IMR-90 (cell line): Measurements from ENCODE around the gene IGFBP5. TPM values are rescaled to one million over a fixed set of nuclear protein-coding genes. Genes with fewer than 3 reads are reported as not detected.
A peak's percentile ranks its signal among the peaks of the same experiment; 100 is the strongest.

Source experiments
- ATAC-seq: fragments of 200-7000 bp; cut with Tn5 transposase; 2 replicates; pipeline ENCODE4 v1.9.1; 2020; ENCODE audit warnings: low read depth, mild to moderate bottlenecking, moderate library complexity
- BruUV-seq: library from RNA; stranded (reverse); fragments of 400-500 nt; replicated peaks from 2 replicates; lab custom pipeline; 2021; lab: Mats Ljungman, UMichigan
- CTCF ChIA-PET: fragments of 300-600 bp; formaldehyde crosslinking; extraction: SDS; loops from one replicate; lab custom pipeline; 2021; ENCODE audit warnings: antibody characterized with exemption; lab: Yijun Ruan, JAX
- POLR2A ChIA-PET: fragments of 300-600 bp; sonication (Branson Sonifier 250); formaldehyde crosslinking; loops from one replicate; lab custom pipeline; 2022; ENCODE audit warnings: antibody characterized with exemption; ENCODE audit not compliant: unreplicated experiment; lab: Charles Lee
- DNase-seq: peaks from one replicate; pipeline ENCODE4 v3.0.0; 2013
- H2AFZ ChIP-seq: replicated peaks from 2 replicates; pipeline ENCODE3; 2013; ENCODE audit warnings: low read length, mild to moderate bottlenecking; ENCODE audit not compliant: poor library complexity
- H2AK5ac ChIP-seq: 2 replicates; pipeline ENCODE4 v1.6.1; 2013; ENCODE audit warnings: low read depth, low read length, inconsistent platforms
- H2AK9ac ChIP-seq: replicated peaks from 2 replicates; pipeline ENCODE3; 2013; ENCODE audit warnings: mild to moderate bottlenecking, low read depth, low read length, moderate library complexity; ENCODE audit not compliant: poor library complexity
- H2BK120ac ChIP-seq: 2 replicates; pipeline ENCODE4 v1.6.1; 2013; ENCODE audit warnings: low read depth, low read length, inconsistent platforms
- H2BK15ac ChIP-seq: 3 replicates; pipeline ENCODE4 v1.6.1; 2013; ENCODE audit warnings: low read depth, low read length, inconsistent platforms
- H2BK20ac ChIP-seq: 2 replicates; pipeline ENCODE4 v1.6.1; 2013; ENCODE audit warnings: low read depth, mild to moderate bottlenecking, inconsistent platforms, low read length, moderate library complexity
- H2BK5ac ChIP-seq: 2 replicates; pipeline ENCODE4 v1.6.1; 2013; ENCODE audit warnings: mild to moderate bottlenecking, low read depth, low read length, inconsistent platforms; ENCODE audit not compliant: poor library complexity, severe bottlenecking
- H3K14ac ChIP-seq: replicated peaks from 2 replicates; pipeline ENCODE4 v1.6.1; 2013; ENCODE audit warnings: low read depth, low read length, inconsistent platforms
- H3K18ac ChIP-seq: 2 replicates; pipeline ENCODE4 v1.6.1; 2013; ENCODE audit warnings: low read depth, low read length, control low read depth
- H3K23ac ChIP-seq: 2 replicates; pipeline ENCODE4 v1.6.1; 2013; ENCODE audit warnings: low read depth, low read length, inconsistent platforms
- H3K27ac ChIP-seq: 2 replicates; pipeline ENCODE4 v1.5.1; 2013; ENCODE audit warnings: mild to moderate bottlenecking, control low read depth, low read length; ENCODE audit not compliant: insufficient read depth
- H3K27me3 ChIP-seq: 2 replicates; pipeline ENCODE4 v1.6.1; 2013; ENCODE audit warnings: low read length; ENCODE audit not compliant: control insufficient read depth, insufficient read depth
- H3K36me3 ChIP-seq: 2 replicates; pipeline ENCODE4 v1.6.1; 2013; ENCODE audit warnings: low read length, mixed read lengths; ENCODE audit not compliant: control insufficient read depth, insufficient read depth
- H3K4ac ChIP-seq: 2 replicates; pipeline ENCODE4 v1.6.1; 2013; ENCODE audit warnings: low read depth, low read length, inconsistent platforms
- H3K4me1 ChIP-seq: 2 replicates; pipeline ENCODE4 v1.6.1; 2013; ENCODE audit warnings: low read length, mixed read lengths; ENCODE audit not compliant: control insufficient read depth, insufficient read depth
- H3K4me2 ChIP-seq: 2 replicates; pipeline ENCODE4 v1.6.1; 2013; ENCODE audit warnings: low read depth, mild to moderate bottlenecking, control low read depth, low read length, moderate library complexity
- H3K4me3 ChIP-seq: 2 replicates; pipeline ENCODE4 v1.5.1; 2013; ENCODE audit warnings: low read depth, mild to moderate bottlenecking, control low read depth, low read length, moderate library complexity; ENCODE audit not compliant: insufficient read depth
- H3K56ac ChIP-seq: 2 replicates; pipeline ENCODE4 v1.6.1; 2013; ENCODE audit warnings: low read length, inconsistent platforms; ENCODE audit not compliant: insufficient read depth; ENCODE audit errors: extremely low read depth
- H3K79me1 ChIP-seq, 2 experiments: 2 replicates each; pipeline ENCODE4 v1.6.1; 2013; ENCODE audit warnings: low read length in 2 of 2, inconsistent platforms in 1 of 2, low read depth in 1 of 2
- H3K9ac ChIP-seq: 2 replicates; pipeline ENCODE4 v1.6.1; 2013; ENCODE audit warnings: low read depth, low read length, control low read depth
- H3K9me1 ChIP-seq: 2 replicates; pipeline ENCODE4 v1.6.1; 2013; ENCODE audit warnings: low read length, inconsistent platforms; ENCODE audit not compliant: insufficient read depth
- H3K9me3 ChIP-seq: 2 replicates; pipeline ENCODE4 v1.6.1; 2013; ENCODE audit warnings: low read length; ENCODE audit not compliant: control insufficient read depth, insufficient read depth
- H4K20me1 ChIP-seq: 2 replicates; pipeline ENCODE4 v1.6.1; 2013; ENCODE audit warnings: low read length, inconsistent platforms; ENCODE audit not compliant: insufficient read depth
- H4K5ac ChIP-seq: 2 replicates; pipeline ENCODE4 v1.6.1; 2013; ENCODE audit warnings: mild to moderate bottlenecking, low read depth, low read length, control low read depth
- H4K8ac ChIP-seq, 2 experiments: 2 replicates each; pipeline ENCODE4 v1.6.1; 2013; ENCODE audit warnings: low read depth in 2 of 2, low read length in 2 of 2, control low read depth in 1 of 2, inconsistent platforms in 1 of 2
- H4K91ac ChIP-seq: 2 replicates; pipeline ENCODE4 v1.6.1; 2013; ENCODE audit warnings: low read depth, low read length, inconsistent platforms; ENCODE audit not compliant: insufficient read depth
- BHLHE40 ChIP-seq: fragments of 150-350 bp; IDR thresholded peaks from 2 replicates; pipeline ENCODE4 v1.6.1; 2016; ENCODE audit warnings: mild to moderate bottlenecking, low read depth, low read length
- CEBPB ChIP-seq: IDR thresholded peaks from 2 replicates; pipeline ENCODE4 v1.6.1; 2012; ENCODE audit warnings: low read depth, low read length, improper control_type of control experiment
- CHD1 ChIP-seq: IDR thresholded peaks from 2 replicates; pipeline ENCODE4 v1.6.1; 2012; ENCODE audit warnings: low read depth, low read length, improper control_type of control experiment
- FOS ChIP-seq: fragments of 150-350 bp; IDR thresholded peaks from 2 replicates; pipeline ENCODE4 v1.6.1; 2016; ENCODE audit warnings: low read depth, low read length
- MAFK ChIP-seq: IDR thresholded peaks from 2 replicates; pipeline ENCODE4 v1.6.1; 2012; ENCODE audit warnings: low read depth, low read length, improper control_type of control experiment
- MAZ ChIP-seq: IDR thresholded peaks from 2 replicates; pipeline ENCODE4 v1.6.1; 2012; ENCODE audit warnings: low read depth, mild to moderate bottlenecking, low read length, improper control_type of control experiment, moderate library complexity, borderline replicate concordance
- MXI1 ChIP-seq: IDR thresholded peaks from 2 replicates; pipeline ENCODE4 v1.6.1; 2012; ENCODE audit warnings: low read depth, mild to moderate bottlenecking, low read length, moderate library complexity, borderline replicate concordance
- NFE2L2 ChIP-seq: fragments of 150-350 bp; IDR thresholded peaks from 2 replicates; pipeline ENCODE4 v1.6.1; 2016; ENCODE audit warnings: low read depth, mild to moderate bottlenecking, low read length
- RAD21 ChIP-seq: IDR thresholded peaks from 2 replicates; pipeline ENCODE4 v1.6.1; 2012; ENCODE audit warnings: low read length, improper control_type of control experiment
- RCOR1 ChIP-seq: IDR thresholded peaks from 2 replicates; pipeline ENCODE4 v1.6.1; 2012; ENCODE audit warnings: mild to moderate bottlenecking, low read length, improper control_type of control experiment; ENCODE audit not compliant: insufficient replicate concordance
- RFX5 ChIP-seq: IDR thresholded peaks from 2 replicates; pipeline ENCODE4 v1.8.0; 2012; ENCODE audit warnings: low read depth, mild to moderate bottlenecking, low read length, moderate library complexity
- SMC3 ChIP-seq: fragments of 150-350 bp; IDR thresholded peaks from 2 replicates; pipeline ENCODE4 v1.6.1; 2016; ENCODE audit warnings: low read depth, mild to moderate bottlenecking, antibody characterized with exemption, low read length, moderate library complexity
- WGBS, 2 experiments: methylation state at CpG; one replicate each; pipeline versions ENCODE4 v1.1.5 to v1.1.7; 2013; ENCODE audit warnings: missing lambda C conversion rate in 2 of 2; ENCODE audit not compliant: insufficient read length in 1 of 2; ENCODE audit errors: extremely low coverage in 2 of 2; 5-methylcytosine and 5-hydroxymethylcytosine counted together
- dilution Hi-C: fragments of 300-500 bp; cut with HindIII; formaldehyde crosslinking; loops from one replicate; pipeline ENCODE4 v1.14.3; 2018; ENCODE audit warnings: low sequenced_read_pairs; ENCODE audit not compliant: unreplicated experiment
- in situ Hi-C: fragments of 300-500 bp; cut with MboI; formaldehyde crosslinking; loops from 3 replicates; pipeline ENCODE4 v1.14.3; 2019; ENCODE audit warnings: low sequenced_read_pairs, inconsistent platforms, mixed read lengths
- intact Hi-C: fragments of 100-400 bp; cut with micrococcal nuclease; formaldehyde crosslinking; loops from 2 replicates; pipeline ENCODE4 v1.10.0; 2022
- polyA plus RNA-seq, 3 experiments: library from polyadenylated mRNA; depleted of rRNA; stranded (reverse); fragments of >200 nt; gene quantifications; 2 replicates each; pipeline ENCODE4 v1.2.3, GENCODE V29; 2012; ENCODE audit warnings: low replicate concordance in 1 of 3
- total RNA-seq: library from RNA; depleted of rRNA; stranded (reverse); fragments of >200 nt; gene quantifications from 2 replicates; pipeline ENCODE4 v1.2.3, GENCODE V29; 2012
- TF ChIP-seq, protein P1 (sequence below): conservative IDR thresholded peaks from 2 replicates; pipeline ENCODE4 v1.5.1; 2012; ENCODE audit warnings: mild to moderate bottlenecking, low read depth, low read length, improper control_type of control experiment
- TF ChIP-seq, protein P2 (sequence below): fragments of 150-350 bp; IDR thresholded peaks from 2 replicates; pipeline ENCODE4 v1.6.1; 2016; ENCODE audit warnings: low read depth, mild to moderate bottlenecking, low read length, moderate library complexity, borderline replicate concordance
- TF ChIP-seq, protein P3 (sequence below): fragments of 150-350 bp; IDR thresholded peaks from 2 replicates; pipeline ENCODE4 v1.6.1; 2017; ENCODE audit warnings: mild to moderate bottlenecking, antibody characterized with exemption, low read length, low read depth

The IGFBP5 gene
- total and polyA plus RNA-seq, 2 of the 4 experiments (the other 2 are of a cell fraction): 392 to 1,339 TPM

DNA sequence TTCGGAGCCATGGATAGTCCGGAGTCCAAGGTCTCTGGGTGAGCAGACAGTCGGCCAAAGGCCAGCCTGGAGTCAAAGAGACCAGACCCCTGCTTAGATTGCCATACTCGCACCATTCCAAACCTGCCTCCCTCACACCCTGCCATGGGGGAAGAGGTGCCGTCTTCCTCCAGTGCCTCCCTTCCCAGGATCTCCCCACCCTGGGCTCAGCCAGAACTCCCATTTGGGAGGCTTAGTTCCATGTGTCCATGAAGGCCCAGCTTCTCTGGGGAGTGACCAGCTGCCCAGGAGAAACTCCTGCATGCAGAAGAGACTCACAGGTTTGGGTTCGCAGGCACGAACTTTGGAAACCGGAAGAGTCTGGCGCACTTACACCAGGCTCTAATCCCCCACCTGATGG, 21.7 kb downstream of the IGFBP5 start:
- H3K79me1 ChIP-seq: peaks cover 0 to 23% of the 10 kb centered on the region in 2 experiments; a peak in 2 of 4 replicates
- peak overlapping the region; percentile 64 for H2AFZ ChIP-seq
- H3K27ac ChIP-seq: peak overlapping the region; percentile 2; the same call in 1 of the 2 replicates
- no peak overlapping the region for H3K56ac ChIP-seq
- in situ Hi-C loops (no loop called here), dilution Hi-C loops (loop anchor here (25.0 kb wide), 1 partner anchor 161 kb away; no protein-coding TSS in a partner anchor), intact Hi-C loops (no loop called here)
- no peak overlapping the region for H3K23ac ChIP-seq
- H2AK5ac ChIP-seq: no peak overlapping the region
- no peak overlapping the region for H3K9ac ChIP-seq
- no peak overlapping the region for H4K8ac ChIP-seq
- no peak overlapping the region for H3K4ac ChIP-seq
- no peak for ATAC-seq
- DNase-seq: no peak
- no peaks in the 10 kb centered on the region for H3K4me1 ChIP-seq
- H3K27me3 ChIP-seq: no peaks in the 10 kb centered on the region
- H4K20me1 ChIP-seq: peaks cover 87% of the 10 kb centered on the region
- ChIA-PET POLR2A (interaction anchor here (0.6 kb wide), 1 partner anchor 174 kb away, joined by 3 read pairs; no protein-coding TSS in a partner anchor), CTCF (no interaction called here)
- H4K5ac ChIP-seq: no peak overlapping the region
- no peak overlapping the region for H2BK20ac ChIP-seq
- no peak overlapping the region for H3K4me3 ChIP-seq
- no peaks in the 10 kb centered on the region for H3K9me3 ChIP-seq
- peak overlapping the region; percentile 80 for H2AK9ac ChIP-seq
- no peak overlapping the region for H3K14ac ChIP-seq
- H2BK15ac ChIP-seq: no peak overlapping the region
- no TSS peak for BruUV-seq
- no peak overlapping the region for H2BK120ac ChIP-seq
- no peak overlapping the region for H3K18ac ChIP-seq
- no peak overlapping the region for H2BK5ac ChIP-seq
- TF ChIP-seq CEBPB: no peak
- TF ChIP-seq RAD21: no peak
- TF ChIP-seq MXI1: no peak
- no peak for TF ChIP-seq CHD1
- no peak for TF ChIP-seq MAZ
- TF ChIP-seq RFX5: no peak
- TF ChIP-seq BHLHE40: no peak
- TF ChIP-seq RCOR1: no peak
- TF ChIP-seq SMC3: no peak
- TF ChIP-seq MAFK: no peak
- TF ChIP-seq, protein P1, sequence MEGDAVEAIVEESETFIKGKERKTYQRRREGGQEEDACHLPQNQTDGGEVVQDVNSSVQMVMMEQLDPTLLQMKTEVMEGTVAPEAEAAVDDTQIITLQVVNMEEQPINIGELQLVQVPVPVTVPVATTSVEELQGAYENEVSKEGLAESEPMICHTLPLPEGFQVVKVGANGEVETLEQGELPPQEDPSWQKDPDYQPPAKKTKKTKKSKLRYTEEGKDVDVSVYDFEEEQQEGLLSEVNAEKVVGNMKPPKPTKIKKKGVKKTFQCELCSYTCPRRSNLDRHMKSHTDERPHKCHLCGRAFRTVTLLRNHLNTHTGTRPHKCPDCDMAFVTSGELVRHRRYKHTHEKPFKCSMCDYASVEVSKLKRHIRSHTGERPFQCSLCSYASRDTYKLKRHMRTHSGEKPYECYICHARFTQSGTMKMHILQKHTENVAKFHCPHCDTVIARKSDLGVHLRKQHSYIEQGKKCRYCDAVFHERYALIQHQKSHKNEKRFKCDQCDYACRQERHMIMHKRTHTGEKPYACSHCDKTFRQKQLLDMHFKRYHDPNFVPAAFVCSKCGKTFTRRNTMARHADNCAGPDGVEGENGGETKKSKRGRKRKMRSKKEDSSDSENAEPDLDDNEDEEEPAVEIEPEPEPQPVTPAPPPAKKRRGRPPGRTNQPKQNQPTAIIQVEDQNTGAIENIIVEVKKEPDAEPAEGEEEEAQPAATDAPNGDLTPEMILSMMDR: no peak
- no peak for TF ChIP-seq FOS
- no peak for TF ChIP-seq NFE2L2
- TF ChIP-seq, protein P2, sequence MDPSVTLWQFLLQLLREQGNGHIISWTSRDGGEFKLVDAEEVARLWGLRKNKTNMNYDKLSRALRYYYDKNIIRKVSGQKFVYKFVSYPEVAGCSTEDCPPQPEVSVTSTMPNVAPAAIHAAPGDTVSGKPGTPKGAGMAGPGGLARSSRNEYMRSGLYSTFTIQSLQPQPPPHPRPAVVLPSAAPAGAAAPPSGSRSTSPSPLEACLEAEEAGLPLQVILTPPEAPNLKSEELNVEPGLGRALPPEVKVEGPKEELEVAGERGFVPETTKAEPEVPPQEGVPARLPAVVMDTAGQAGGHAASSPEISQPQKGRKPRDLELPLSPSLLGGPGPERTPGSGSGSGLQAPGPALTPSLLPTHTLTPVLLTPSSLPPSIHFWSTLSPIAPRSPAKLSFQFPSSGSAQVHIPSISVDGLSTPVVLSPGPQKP: no peak
- TF ChIP-seq, protein P3, sequence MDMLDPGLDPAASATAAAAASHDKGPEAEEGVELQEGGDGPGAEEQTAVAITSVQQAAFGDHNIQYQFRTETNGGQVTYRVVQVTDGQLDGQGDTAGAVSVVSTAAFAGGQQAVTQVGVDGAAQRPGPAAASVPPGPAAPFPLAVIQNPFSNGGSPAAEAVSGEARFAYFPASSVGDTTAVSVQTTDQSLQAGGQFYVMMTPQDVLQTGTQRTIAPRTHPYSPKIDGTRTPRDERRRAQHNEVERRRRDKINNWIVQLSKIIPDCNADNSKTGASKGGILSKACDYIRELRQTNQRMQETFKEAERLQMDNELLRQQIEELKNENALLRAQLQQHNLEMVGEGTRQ: no peak
- no peak overlapping the region for H4K91ac ChIP-seq
- H3K9me1 ChIP-seq: 0 out of 2 replicates have a peak, but pooled peaks cover 4% of the 10 kb centered on the region
- H3K36me3 ChIP-seq: peaks cover 53% of the 10 kb centered on the region
- no CpG with 5 or more reads among the region's 9 CpGs for WGBS, 2 experiments
- no peak overlapping the region for H3K4me2 ChIP-seq
